Caco-2 (cell line): ENCODE measurements around the gene SLX4IP. TPM values are rescaled to one million over a fixed set of nuclear protein-coding genes. Genes with fewer than 3 reads are reported as not detected.

Experiments
- BruUV-seq: library from RNA; stranded (reverse); fragments of 400-500 nt; replicated peaks from 2 replicates; lab custom pipeline; 2021; lab: Mats Ljungman, UMichigan
- CTCF ChIA-PET: fragments of 300-600 bp; sonication (Branson Sonifier 250); formaldehyde crosslinking; loops from one replicate; lab custom pipeline; 2022; ENCODE audit warnings: antibody characterized with exemption; lab: Charles Lee
- POLR2A ChIA-PET: fragments of 300-600 bp; sonication (Branson Sonifier 250); formaldehyde crosslinking; loops from one replicate; lab custom pipeline; 2022; ENCODE audit warnings: antibody characterized with exemption; lab: Charles Lee
- DNase-seq, 2 experiments: peaks; one replicate each; pipeline versions ENCODE4 v3.0.0 to v3.0.0-alpha.2; 2020 to 2022
- H3K27me3 ChIP-seq: replicated peaks from 2 replicates; pipeline ENCODE4 v1.6.0; 2011; ENCODE audit warnings: low read length; ENCODE audit not compliant: control insufficient read depth, insufficient read depth
- H3K36me3 ChIP-seq: 2 replicates; pipeline ENCODE4 v1.5.1; 2011; ENCODE audit warnings: low read length; ENCODE audit not compliant: control insufficient read depth, insufficient read depth
- H3K4me1 ChIP-seq: fragments of 250-450 bp; sonication (Bioruptor Pico); 2 replicates; pipeline ENCODE4 v1.5.1; 2020; ENCODE audit warnings: mild to moderate bottlenecking
- H3K4me3 ChIP-seq: 2 replicates; pipeline ENCODE4 v1.5.1; 2011; ENCODE audit warnings: low read depth, mild to moderate bottlenecking, control low read depth, low read length
- H3K9me3 ChIP-seq: fragments of 250-450 bp; sonication (Bioruptor Pico); 2 replicates; pipeline ENCODE4 v1.5.1; 2020; ENCODE audit warnings: mild to moderate bottlenecking, moderate library complexity
- H3K27ac Mint-ChIP-seq: one replicate; pipeline ENCODE4 v1.8.0; 2022; ENCODE audit warnings: mixed read lengths; ENCODE audit not compliant: unreplicated experiment
- H3K27me3 Mint-ChIP-seq: one replicate; pipeline ENCODE4 v1.8.0; 2022; ENCODE audit warnings: mixed read lengths; ENCODE audit not compliant: insufficient read depth, unreplicated experiment
- H3K36me3 Mint-ChIP-seq: one replicate; pipeline ENCODE4 v1.8.0; 2022; ENCODE audit warnings: mild to moderate bottlenecking, mixed read lengths; ENCODE audit not compliant: insufficient read depth, unreplicated experiment
- H3K4me1 Mint-ChIP-seq: one replicate; pipeline ENCODE4 v1.8.0; 2022; ENCODE audit warnings: low read depth, mixed read lengths; ENCODE audit not compliant: unreplicated experiment
- H3K4me3 Mint-ChIP-seq: one replicate; pipeline ENCODE4 v1.8.0; 2022; ENCODE audit warnings: mild to moderate bottlenecking, moderate library complexity, mixed read lengths; ENCODE audit not compliant: unreplicated experiment
- H3K9me3 Mint-ChIP-seq: one replicate; pipeline ENCODE4 v1.8.0; 2022; ENCODE audit warnings: mixed read lengths; ENCODE audit not compliant: unreplicated experiment
- CTCF ChIP-seq, 2 experiments: fragments of 200-600 bp in 1 of 2; IDR thresholded peaks; 1 replicate in 1 of 2; 2 replicates in 1 of 2; pipeline versions ENCODE4 v1.5.1 to v1.8.0; 2011 to 2022; ENCODE audit warnings: antibody characterized with exemption in 1 of 2, control low read depth in 1 of 2, inconsistent platforms in 1 of 2, low read depth in 1 of 2, low read length in 1 of 2, mild to moderate bottlenecking in 1 of 2, moderate library complexity in 1 of 2; ENCODE audit not compliant: insufficient read depth in 1 of 2, severe bottlenecking in 1 of 2, unreplicated experiment in 1 of 2
- intact Hi-C: fragments of 100-400 bp; cut with micrococcal nuclease; formaldehyde crosslinking; loops from one replicate; pipeline ENCODE4 v1.10.0; 2022; ENCODE audit not compliant: unreplicated experiment
- total RNA-seq: library from RNA; stranded (reverse); gene quantifications from 2 replicates; pipeline ENCODE4 v1.2.3, GENCODE V29; 2022

Gene SLX4IP
- total RNA-seq, 1 experiment from 2014 or later = 8.5 TPM

DNA sequence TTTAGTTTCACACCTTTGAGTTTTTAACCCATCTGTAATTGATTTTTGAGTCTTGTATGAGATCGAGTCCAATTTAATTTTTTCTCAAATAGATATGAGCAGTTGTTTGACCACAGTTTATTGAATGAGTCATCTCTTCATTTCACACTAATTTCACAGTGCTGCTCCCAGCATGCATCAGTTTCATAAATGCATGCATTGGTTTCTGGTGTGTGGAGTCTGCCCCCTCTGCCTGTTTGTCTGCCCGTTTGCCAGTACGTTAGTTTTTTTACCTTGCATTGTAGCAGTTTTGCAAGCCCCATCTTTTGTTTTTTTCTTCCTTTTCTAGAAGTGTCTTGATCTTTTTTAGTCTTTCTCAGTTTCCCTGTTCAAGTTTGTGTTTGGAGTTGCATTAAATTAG, 11.9 kb downstream of the SLX4IP start:
- H3K27ac Mint-ChIP-seq = no peak overlapping the region
- POLR2A ChIA-PET = no interaction called here
- no peaks in the 10 kb centered on the region for H3K36me3 Mint-ChIP-seq
- no peak for DNase-seq
- intact Hi-C loops = no loop called here
- CTCF ChIA-PET = no interaction called here
- no TSS peak for BruUV-seq
- H3K4me1 ChIP-seq = 0 out of 2 replicates have a peak, but pooled peaks cover 4% of the 10 kb centered on the region
- H3K36me3 ChIP-seq = no peaks in the 10 kb centered on the region
- no peaks in the 10 kb centered on the region for H3K9me3 Mint-ChIP-seq
- no peaks in the 10 kb centered on the region for H3K27me3 Mint-ChIP-seq
- H3K9me3 ChIP-seq = no peaks in the 10 kb centered on the region
- no peak overlapping the region for H3K4me3 ChIP-seq
- no peak for TF ChIP-seq CTCF (IDR thresholded peaks at IDR 0.05; ENCODE audit: insufficient read depth in 1 of 2, low read depth in 1 of 2, low read length in 1 of 2, severe bottlenecking in 1 of 2, unreplicated experiment in 1 of 2)
- no peaks in the 10 kb centered on the region for H3K4me1 Mint-ChIP-seq
- no peak overlapping the region for H3K4me3 Mint-ChIP-seq
- H3K27me3 ChIP-seq = no peaks in the 10 kb centered on the region

DNA sequence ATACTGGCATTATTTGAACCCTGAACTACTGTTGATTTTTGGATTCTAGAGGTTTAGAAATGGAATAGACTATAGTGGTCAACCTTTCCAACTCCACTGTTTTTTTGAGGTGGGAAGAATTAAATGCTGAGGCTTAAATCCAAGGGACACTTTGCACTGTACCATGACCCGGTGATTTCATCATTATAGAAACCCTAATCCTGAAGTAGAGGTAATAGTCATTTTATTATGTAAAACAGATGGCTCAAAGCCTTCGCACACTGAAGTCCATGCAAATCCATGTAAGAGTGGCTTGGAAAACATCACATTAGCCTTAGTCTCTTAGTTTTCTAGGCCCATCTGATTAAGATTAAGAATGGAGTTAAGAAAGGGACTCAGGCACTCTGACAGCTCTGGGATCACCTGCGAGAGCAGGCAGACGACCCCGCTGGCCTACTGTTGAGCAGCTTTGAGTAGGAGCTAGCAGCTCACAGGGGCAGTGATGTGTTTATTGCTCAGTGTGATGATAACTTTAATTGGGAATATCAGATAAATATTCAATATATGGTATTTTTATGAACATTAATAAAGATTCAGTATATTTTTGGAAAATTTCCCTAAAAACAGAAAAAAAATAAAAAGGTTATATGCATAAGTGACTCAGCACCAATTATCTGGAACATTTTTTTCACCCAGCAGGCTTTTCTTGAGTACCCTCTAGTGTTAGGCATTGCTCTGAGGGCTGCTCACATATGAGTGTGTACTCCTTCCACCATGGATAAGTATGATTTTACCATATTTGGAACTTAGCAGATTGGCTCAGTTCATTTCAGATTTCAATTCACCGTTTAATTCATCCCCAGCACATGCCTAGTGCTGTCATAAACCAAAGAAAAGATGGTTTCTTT, 13.4 kb downstream of the SLX4IP start:
- no peaks in the 10 kb centered on the region for H3K27me3 ChIP-seq
- intact Hi-C loops = no loop called here
- BruUV-seq = no TSS peak
- 0 out of 2 replicates have a peak, but pooled peaks cover 4% of the 10 kb centered on the region for H3K4me1 ChIP-seq
- Mint-ChIP-seq H3K27me3 (no peaks in the 10 kb centered on the region), H3K27ac (no peak overlapping the region), H3K4me3 (no peak overlapping the region), H3K4me1 (no peaks in the 10 kb centered on the region), H3K9me3 (no peaks in the 10 kb centered on the region), H3K36me3 (no peaks in the 10 kb centered on the region)
- ChIA-PET CTCF (no interaction called here), POLR2A (no interaction called here)
- TF ChIP-seq CTCF (IDR thresholded peaks at IDR 0.05; ENCODE audit: insufficient read depth in 1 of 2, low read depth in 1 of 2, low read length in 1 of 2, severe bottlenecking in 1 of 2, unreplicated experiment in 1 of 2) = no peak
- H3K4me3 ChIP-seq = no peak overlapping the region
- DNase-seq = no peak
- no peaks in the 10 kb centered on the region for H3K9me3 ChIP-seq
- no peaks in the 10 kb centered on the region for H3K36me3 ChIP-seq

GRCh38 chr20:10449270-10449669, 14.2 kb downstream of the SLX4IP start:
- H3K9me3 Mint-ChIP-seq = no peaks in the 10 kb centered on the region
- no peaks in the 10 kb centered on the region for H3K36me3 ChIP-seq
- no peak overlapping the region for H3K4me3 Mint-ChIP-seq
- 0 out of 2 replicates have a peak, but pooled peaks cover 4% of the 10 kb centered on the region for H3K4me1 ChIP-seq
- no peaks in the 10 kb centered on the region for H3K27me3 ChIP-seq
- H3K4me3 ChIP-seq = no peak overlapping the region
- CTCF ChIA-PET = no interaction called here
- H3K4me1 Mint-ChIP-seq = no peaks in the 10 kb centered on the region
- H3K27ac Mint-ChIP-seq = no peak overlapping the region
- POLR2A ChIA-PET = no interaction called here
- no peak for TF ChIP-seq CTCF (IDR thresholded peaks at IDR 0.05; ENCODE audit: insufficient read depth in 1 of 2, low read depth in 1 of 2, low read length in 1 of 2, severe bottlenecking in 1 of 2, unreplicated experiment in 1 of 2)
- no TSS peak for BruUV-seq
- H3K9me3 ChIP-seq = no peaks in the 10 kb centered on the region
- intact Hi-C loops = no loop called here
- no peaks in the 10 kb centered on the region for H3K36me3 Mint-ChIP-seq
- H3K27me3 Mint-ChIP-seq = no peaks in the 10 kb centered on the region
- no peak for DNase-seq
